ENCODE measurements around the gene ADGRG3. TPM values are rescaled to one million over a fixed set of nuclear protein-coding genes. Genes with fewer than 3 reads are reported as not detected.

ADGRG3 gene
- total and polyA plus RNA-seq, 2 of the 13 experiments (the other 11 are each of a cell fraction or from before 2014, with no cell fraction given) = 2.7 to 11.8 TPM

- TF ChIP-seq, protein P1, sequence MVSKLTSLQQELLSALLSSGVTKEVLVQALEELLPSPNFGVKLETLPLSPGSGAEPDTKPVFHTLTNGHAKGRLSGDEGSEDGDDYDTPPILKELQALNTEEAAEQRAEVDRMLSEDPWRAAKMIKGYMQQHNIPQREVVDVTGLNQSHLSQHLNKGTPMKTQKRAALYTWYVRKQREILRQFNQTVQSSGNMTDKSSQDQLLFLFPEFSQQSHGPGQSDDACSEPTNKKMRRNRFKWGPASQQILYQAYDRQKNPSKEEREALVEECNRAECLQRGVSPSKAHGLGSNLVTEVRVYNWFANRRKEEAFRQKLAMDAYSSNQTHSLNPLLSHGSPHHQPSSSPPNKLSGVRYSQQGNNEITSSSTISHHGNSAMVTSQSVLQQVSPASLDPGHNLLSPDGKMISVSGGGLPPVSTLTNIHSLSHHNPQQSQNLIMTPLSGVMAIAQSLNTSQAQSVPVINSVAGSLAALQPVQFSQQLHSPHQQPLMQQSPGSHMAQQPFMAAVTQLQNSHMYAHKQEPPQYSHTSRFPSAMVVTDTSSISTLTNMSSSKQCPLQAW (CRISPR knock-in tag; IDR thresholded peaks at IDR 0.05) = no peak
- TF ChIP-seq ZFP37 (CRISPR knock-in tag; IDR thresholded peaks at IDR 0.05; ENCODE audit: borderline replicate concordance) (no peak), ZNF784 (CRISPR knock-in tag; IDR thresholded peaks at IDR 0.05; ENCODE audit: borderline replicate concordance) (no peak), SRY (CRISPR knock-in tag; IDR thresholded peaks at IDR 0.05) (no peak), KLF16 (CRISPR knock-in tag; IDR thresholded peaks at IDR 0.05) (no peak), CENPT (CRISPR knock-in tag; IDR thresholded peaks at IDR 0.05; ENCODE audit: low read depth) (no peak), ELF4 (CRISPR knock-in tag; IDR thresholded peaks at IDR 0.05; ENCODE audit: borderline replicate concordance) (no peak), U2AF1 (optimal IDR thresholded peaks at IDR 0.05; ENCODE audit: low read depth, low read length) (no peak), MIER3 (CRISPR knock-in tag; IDR thresholded peaks at IDR 0.05; ENCODE audit: borderline replicate concordance) (no peak), ZNF276 (CRISPR knock-in tag; IDR thresholded peaks at IDR 0.05; ENCODE audit: low read depth) (no peak), ZNF280B (CRISPR knock-in tag; IDR thresholded peaks at IDR 0.05; ENCODE audit: borderline replicate concordance) (no peak), ZBTB7B (CRISPR knock-in tag; IDR thresholded peaks at IDR 0.05) (0 out of 2 replicates have a peak, but pooled peaks have one; percentile 24), TAF15 (IDR thresholded peaks at IDR 0.05; ENCODE audit: low read depth, low read length, poor library complexity, severe bottlenecking) (no peak), ZNF598 (CRISPR knock-in tag; IDR thresholded peaks at IDR 0.05; ENCODE audit: borderline replicate concordance) (no peak), EZH2 (conservative IDR thresholded peaks at IDR 0.05; ENCODE audit: low read depth, low read length) (no peak)
- TF ChIP-seq, protein P2, sequence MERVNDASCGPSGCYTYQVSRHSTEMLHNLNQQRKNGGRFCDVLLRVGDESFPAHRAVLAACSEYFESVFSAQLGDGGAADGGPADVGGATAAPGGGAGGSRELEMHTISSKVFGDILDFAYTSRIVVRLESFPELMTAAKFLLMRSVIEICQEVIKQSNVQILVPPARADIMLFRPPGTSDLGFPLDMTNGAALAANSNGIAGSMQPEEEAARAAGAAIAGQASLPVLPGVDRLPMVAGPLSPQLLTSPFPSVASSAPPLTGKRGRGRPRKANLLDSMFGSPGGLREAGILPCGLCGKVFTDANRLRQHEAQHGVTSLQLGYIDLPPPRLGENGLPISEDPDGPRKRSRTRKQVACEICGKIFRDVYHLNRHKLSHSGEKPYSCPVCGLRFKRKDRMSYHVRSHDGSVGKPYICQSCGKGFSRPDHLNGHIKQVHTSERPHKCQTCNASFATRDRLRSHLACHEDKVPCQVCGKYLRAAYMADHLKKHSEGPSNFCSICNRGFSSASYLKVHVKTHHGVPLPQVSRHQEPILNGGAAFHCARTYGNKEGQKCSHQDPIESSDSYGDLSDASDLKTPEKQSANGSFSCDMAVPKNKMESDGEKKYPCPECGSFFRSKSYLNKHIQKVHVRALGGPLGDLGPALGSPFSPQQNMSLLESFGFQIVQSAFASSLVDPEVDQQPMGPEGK (CRISPR knock-in tag; IDR thresholded peaks at IDR 0.05) = peak; percentile 83
- TF ChIP-seq, protein P3, sequence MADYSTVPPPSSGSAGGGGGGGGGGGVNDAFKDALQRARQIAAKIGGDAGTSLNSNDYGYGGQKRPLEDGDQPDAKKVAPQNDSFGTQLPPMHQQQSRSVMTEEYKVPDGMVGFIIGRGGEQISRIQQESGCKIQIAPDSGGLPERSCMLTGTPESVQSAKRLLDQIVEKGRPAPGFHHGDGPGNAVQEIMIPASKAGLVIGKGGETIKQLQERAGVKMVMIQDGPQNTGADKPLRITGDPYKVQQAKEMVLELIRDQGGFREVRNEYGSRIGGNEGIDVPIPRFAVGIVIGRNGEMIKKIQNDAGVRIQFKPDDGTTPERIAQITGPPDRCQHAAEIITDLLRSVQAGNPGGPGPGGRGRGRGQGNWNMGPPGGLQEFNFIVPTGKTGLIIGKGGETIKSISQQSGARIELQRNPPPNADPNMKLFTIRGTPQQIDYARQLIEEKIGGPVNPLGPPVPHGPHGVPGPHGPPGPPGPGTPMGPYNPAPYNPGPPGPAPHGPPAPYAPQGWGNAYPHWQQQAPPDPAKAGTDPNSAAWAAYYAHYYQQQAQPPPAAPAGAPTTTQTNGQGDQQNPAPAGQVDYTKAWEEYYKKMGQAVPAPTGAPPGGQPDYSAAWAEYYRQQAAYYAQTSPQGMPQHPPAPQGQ (CRISPR knock-in tag; IDR thresholded peaks at IDR 0.05; ENCODE audit: borderline replicate concordance) = no peak
Measured at GRCh38 chr16:57646388-57647039, 21.6 kb upstream of the ADGRG3 start (continued).

All from HepG2 (cell line).